NT2/D1 (cell line): ENCODE data around the gene C2CD3.

Experiments used
- DNase-seq: peaks from one replicate; pipeline ENCODE4 v3.0.0-alpha.2; 2011; ENCODE audit warnings: low read depth, low spot score
- H3K27me3 ChIP-seq: 2 replicates; pipeline ENCODE4 v1.6.0; 2011; ENCODE audit warnings: mild to moderate bottlenecking; ENCODE audit not compliant: insufficient read length, insufficient read depth
- H3K36me3 ChIP-seq: 2 replicates; pipeline ENCODE4 v1.6.1; 2011; ENCODE audit warnings: mild to moderate bottlenecking, low read length, mixed read lengths; ENCODE audit not compliant: insufficient read depth, insufficient read length
- H3K4me1 ChIP-seq: 2 replicates; pipeline ENCODE4 v1.5.1; 2011; ENCODE audit not compliant: insufficient read depth, insufficient read length
- H3K4me3 ChIP-seq: 2 replicates; pipeline ENCODE4 v1.5.1; 2011; ENCODE audit warnings: low read depth; ENCODE audit not compliant: insufficient read length
- H3K9ac ChIP-seq: 2 replicates; pipeline ENCODE4 v1.6.0; 2011; ENCODE audit warnings: low read depth; ENCODE audit not compliant: insufficient read length
- H3K9me3 ChIP-seq: 2 replicates; pipeline ENCODE4 v1.5.1; 2011; ENCODE audit warnings: mild to moderate bottlenecking, low read length; ENCODE audit not compliant: insufficient read depth
- SUZ12 ChIP-seq: IDR thresholded peaks from 2 replicates; pipeline ENCODE4 v1.6.1; 2011; ENCODE audit not compliant: insufficient read length, insufficient read depth; ENCODE audit errors: extremely low read depth
- YY1 ChIP-seq: IDR thresholded peaks from 2 replicates; pipeline ENCODE4 v1.6.1; 2011; ENCODE audit not compliant: insufficient read length, insufficient read depth
- ZNF274 ChIP-seq: IDR thresholded peaks from 2 replicates; pipeline ENCODE4 v1.6.1; 2011; ENCODE audit warnings: mild to moderate bottlenecking, low read depth, low read length

C2CD3 gene

GRCh38 chr11:74004759-74005615 lies 165.8 kb downstream of the C2CD3 start:
- no peak for TF ChIP-seq SUZ12
- no peak for TF ChIP-seq YY1
- no peak for TF ChIP-seq ZNF274
- no peak overlapping the region for H3K4me3 ChIP-seq
- no peaks in the 10 kb centered on the region for H3K4me1 ChIP-seq
- H3K27me3 ChIP-seq: no peaks in the 10 kb centered on the region
- no peaks in the 10 kb centered on the region for H3K36me3 ChIP-seq
- no peak overlapping the region for H3K9ac ChIP-seq
- no peak for DNase-seq
- H3K9me3 ChIP-seq: no peaks in the 10 kb centered on the region

DNA sequence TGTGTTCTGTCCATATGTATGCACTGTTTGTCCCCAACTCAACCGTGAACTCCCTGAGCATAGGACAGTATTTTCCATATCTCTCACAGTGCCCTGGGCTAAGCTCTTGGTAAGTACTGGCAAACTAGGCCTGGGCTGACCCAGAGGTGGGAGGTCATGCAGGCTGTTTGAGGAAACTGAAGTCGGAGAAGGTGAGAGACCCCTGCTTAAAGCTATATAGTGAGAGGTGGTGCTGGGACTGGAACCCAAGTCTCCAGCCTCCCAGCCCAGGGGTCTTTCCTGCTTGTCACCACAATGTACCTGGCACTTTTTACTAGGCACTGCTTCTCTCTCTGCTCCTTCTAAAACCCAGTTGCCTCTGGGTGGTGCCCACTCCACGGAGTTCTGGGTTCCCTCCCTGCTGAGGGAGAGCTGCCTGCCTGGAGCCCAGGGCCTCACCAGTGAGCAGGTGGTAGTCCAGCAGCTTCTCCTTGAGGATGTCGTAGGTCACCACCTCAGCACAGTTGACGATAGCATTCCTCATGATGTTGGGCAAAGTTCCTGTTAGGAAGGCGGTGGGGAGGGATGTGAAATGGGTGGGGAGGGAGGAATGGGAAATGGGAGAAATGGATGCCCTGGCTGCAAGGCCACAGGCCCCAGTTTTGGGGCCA lies 166.6 kb downstream of the C2CD3 start:
- H3K4me1 ChIP-seq: no peaks in the 10 kb centered on the region
- H3K9ac ChIP-seq: no peak overlapping the region
- no peak for DNase-seq
- H3K36me3 ChIP-seq: no peaks in the 10 kb centered on the region
- no peak overlapping the region for H3K4me3 ChIP-seq
- TF ChIP-seq SUZ12 (no peak), YY1 (no peak), ZNF274 (no peak)
- no peaks in the 10 kb centered on the region for H3K27me3 ChIP-seq
- no peaks in the 10 kb centered on the region for H3K9me3 ChIP-seq

- Histone ChIP-seq H3K4me3 (no peak overlapping the region), H3K4me1 (no peaks in the 10 kb centered on the region), H3K36me3 (no peaks in the 10 kb centered on the region), H3K27me3 (no peaks in the 10 kb centered on the region), H3K9ac (no peak overlapping the region), H3K9me3 (no peaks in the 10 kb centered on the region)
- no peak for DNase-seq
- TF ChIP-seq ZNF274 (no peak), YY1 (no peak), SUZ12 (no peak)
Measured at GRCh38 chr11:74002832-74003231, 168.0 kb downstream of the C2CD3 start.

DNA sequence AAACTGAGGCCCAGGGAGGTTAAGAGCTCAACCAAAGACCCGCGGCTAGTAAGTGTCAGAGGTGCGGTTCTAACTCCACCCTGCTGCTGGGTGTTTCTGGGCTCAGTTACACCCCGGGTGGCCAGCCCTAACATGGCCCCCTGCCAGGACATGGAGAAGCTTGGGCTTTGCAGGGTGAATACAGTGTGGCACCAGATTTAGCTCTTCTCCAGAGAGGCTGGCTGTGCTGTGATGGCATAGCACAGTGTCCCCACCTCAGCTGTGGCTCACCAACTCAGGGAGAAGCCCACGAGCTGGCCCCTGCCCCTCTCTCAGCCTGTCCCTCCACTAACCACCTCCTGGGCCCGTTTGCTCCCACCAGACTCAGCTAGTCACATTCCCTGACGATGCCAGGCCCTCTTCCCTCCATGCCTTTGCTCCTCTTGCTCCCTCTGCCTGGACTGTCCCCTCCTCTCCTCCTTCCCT lies 168.9 kb downstream of the C2CD3 start:
- H3K4me1 ChIP-seq: no peaks in the 10 kb centered on the region
- H3K27me3 ChIP-seq: no peaks in the 10 kb centered on the region
- no peaks in the 10 kb centered on the region for H3K36me3 ChIP-seq
- H3K9me3 ChIP-seq: no peaks in the 10 kb centered on the region
- no peak overlapping the region for H3K4me3 ChIP-seq
- no peak overlapping the region for H3K9ac ChIP-seq
- DNase-seq: no peak
- TF ChIP-seq YY1 (no peak), ZNF274 (no peak), SUZ12 (no peak)

DNA sequence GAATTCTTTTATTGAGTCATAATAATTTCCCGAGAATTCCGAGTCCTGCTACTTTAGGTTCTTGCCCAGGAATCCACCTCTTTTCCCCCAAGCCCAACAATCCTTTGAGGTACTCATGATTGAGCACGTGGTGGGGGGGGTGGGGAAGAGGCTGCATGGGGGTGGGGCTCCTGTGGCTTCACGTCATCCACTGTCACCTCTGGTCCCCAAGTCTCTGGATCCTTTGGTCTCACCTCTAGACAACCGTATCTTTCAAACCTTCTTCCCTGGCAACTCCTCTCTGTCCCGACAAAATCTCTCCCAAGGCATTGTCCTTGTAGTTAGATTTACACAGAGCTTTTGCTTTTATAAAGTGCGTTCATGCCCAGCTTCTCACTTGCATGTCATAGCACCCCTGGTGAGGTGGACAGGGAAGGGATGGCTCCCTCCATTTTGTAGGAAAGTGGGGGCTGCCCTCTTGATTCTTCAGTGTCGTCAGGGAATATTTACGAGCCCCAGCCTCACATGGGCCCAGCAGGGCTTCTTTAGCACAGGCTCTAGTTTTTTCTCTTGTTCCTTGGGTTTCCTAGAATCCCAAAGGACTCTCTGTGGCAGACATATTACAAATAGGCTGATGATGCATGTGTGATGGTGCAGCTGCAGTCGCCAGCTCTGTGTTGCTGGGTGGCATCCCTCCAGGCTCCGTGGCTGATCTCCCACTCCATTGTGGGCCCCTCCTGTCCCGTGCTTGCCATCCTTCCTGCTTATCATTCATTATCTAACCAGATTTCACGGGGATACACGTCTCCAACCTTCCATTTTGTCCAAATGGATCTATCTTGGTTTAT lies 170.3 kb downstream of the C2CD3 start:
- no peaks in the 10 kb centered on the region for H3K27me3 ChIP-seq
- no peak for DNase-seq
- H3K9ac ChIP-seq: no peak overlapping the region
- no peak overlapping the region for H3K4me3 ChIP-seq
- no peaks in the 10 kb centered on the region for H3K9me3 ChIP-seq
- TF ChIP-seq SUZ12 (no peak), ZNF274 (no peak), YY1 (no peak)
- H3K4me1 ChIP-seq: no peaks in the 10 kb centered on the region
- H3K36me3 ChIP-seq: no peaks in the 10 kb centered on the region

DNA sequence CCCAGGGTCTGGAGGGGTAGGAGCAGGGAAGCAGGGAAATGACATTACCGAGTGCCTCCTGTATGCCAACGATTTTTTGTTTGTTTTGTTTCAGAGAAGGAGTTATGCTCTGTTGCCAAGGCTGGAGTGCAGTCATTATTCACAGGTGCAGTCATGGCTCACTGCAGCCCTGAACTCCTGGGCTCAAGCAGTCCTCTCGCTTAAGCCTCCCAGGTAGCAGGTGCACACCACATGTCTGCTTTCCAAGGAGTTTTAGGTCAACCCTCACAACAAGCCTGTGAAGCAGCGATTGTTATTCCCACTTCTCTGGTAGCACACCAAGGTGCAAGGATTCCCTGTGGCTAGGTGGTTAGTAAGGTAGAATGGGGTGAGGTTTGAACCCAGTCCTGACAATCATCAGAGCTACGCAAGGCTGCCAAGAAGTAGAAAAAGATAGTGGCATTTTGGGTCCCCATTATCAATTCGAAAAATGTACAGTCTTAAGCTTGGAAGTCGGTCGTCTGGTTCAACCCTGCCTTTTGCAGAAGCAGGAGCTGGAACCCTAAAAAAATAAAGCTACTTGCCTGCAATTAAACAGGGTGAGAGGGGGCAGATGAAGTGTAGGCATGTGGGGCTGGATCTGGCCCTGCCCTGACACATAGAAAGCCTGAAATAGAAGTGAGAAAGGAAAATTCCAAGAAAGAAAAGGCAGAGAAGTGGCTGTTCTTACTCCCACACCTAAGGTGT lies 171.1 kb downstream of the C2CD3 start:
- no peak for DNase-seq
- Histone ChIP-seq H3K9me3 (no peaks in the 10 kb centered on the region), H3K4me3 (no peak overlapping the region), H3K36me3 (no peaks in the 10 kb centered on the region), H3K27me3 (no peaks in the 10 kb centered on the region), H3K9ac (no peak overlapping the region), H3K4me1 (no peaks in the 10 kb centered on the region)
- TF ChIP-seq ZNF274 (no peak), SUZ12 (no peak), YY1 (no peak)
